HL-60 (cell line): ENCODE measurements around the gene RHOBTB1.

ENCODE experiments used
- CTCF ChIP-seq: IDR thresholded peaks from one replicate; pipeline ENCODE4 v1.5.1; 2011; ENCODE audit warnings: low read length, control low read depth, inconsistent platforms; ENCODE audit not compliant: insufficient read depth
- REST ChIP-seq: IDR thresholded peaks from 2 replicates; pipeline ENCODE4 v1.6.1; 2012; ENCODE audit warnings: low read depth; ENCODE audit not compliant: insufficient replicate concordance

GRCh38 chr10:60990663-60991062 is 46.7 kb upstream of the RHOBTB1 start:
- no peak for TF ChIP-seq CTCF
- no peak for TF ChIP-seq REST
